HUDEP-2 (cell line): ENCODE measurements around the gene SLC9A6.
"Not testable (repeated sequence)": the region's sequence is repeated elsewhere in the genome, so short reads cannot be mapped to it uniquely, and the experiment has no call there.

ENCODE experiments used
- DNase-seq, 76 experiments: peaks; one replicate each; lab custom pipeline; 2025; ENCODE audit not compliant: unreplicated experiment in 76 of 76; lab: John Stamatoyannopoulos, UW

The SLC9A6 gene

GRCh38 chrX:136059350-136059749, 74.1 kb downstream of the SLC9A6 start:
- no peak for DNase-seq

DNA sequence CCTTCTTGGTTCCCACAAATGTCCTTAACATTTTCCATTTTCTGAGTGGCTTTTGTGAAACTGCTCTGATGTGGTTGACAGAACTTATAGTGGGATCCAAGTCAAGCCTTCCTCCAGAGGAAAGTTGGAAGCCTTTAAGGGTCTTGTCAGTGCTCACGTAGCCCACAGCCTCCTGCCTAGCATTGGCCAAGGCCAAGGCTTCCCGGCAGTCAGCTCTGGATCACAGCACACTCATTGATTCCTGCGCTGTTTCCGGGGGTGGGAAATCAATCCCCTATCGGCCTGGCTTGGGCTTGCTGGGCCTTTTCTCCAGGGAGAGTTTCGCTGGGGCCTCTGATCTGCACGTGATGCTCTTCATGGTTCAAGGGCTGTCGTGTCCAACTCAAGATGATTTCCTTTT, 76.1 kb downstream of the SLC9A6 start:
- DNase-seq, result no peak

DNA sequence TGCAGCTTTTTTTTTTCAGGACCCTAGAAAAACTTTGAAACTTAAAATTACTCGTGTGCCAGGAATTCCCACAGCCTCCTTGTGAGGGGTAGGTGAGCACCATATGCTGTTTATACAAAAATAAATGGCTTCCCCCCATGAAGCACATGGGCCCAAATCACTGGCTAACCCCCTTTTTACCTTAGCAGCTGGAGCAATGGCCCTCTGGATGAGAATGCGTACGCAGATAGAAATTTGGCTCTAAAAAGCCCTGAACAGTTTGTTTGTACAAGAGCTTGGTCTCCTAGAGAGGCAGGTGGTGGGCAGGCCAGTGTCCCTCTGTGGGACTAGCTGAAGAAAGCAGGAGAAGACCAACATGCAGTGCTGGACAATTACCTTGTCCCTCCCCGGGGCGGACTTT, 76.5 kb downstream of the SLC9A6 start:
- DNase-seq, result no peak

- no peak for DNase-seq
These were observed 78.3 kb downstream of the SLC9A6 start for GRCh38 chrX:136063340-136064079.

- no peak for DNase-seq
These were observed 79.4 kb downstream of the SLC9A6 start for GRCh38 chrX:136064661-136065043.

GRCh38 chrX:136065044-136065671, 79.9 kb downstream of the SLC9A6 start:
- DNase-seq, result no peak

DNA sequence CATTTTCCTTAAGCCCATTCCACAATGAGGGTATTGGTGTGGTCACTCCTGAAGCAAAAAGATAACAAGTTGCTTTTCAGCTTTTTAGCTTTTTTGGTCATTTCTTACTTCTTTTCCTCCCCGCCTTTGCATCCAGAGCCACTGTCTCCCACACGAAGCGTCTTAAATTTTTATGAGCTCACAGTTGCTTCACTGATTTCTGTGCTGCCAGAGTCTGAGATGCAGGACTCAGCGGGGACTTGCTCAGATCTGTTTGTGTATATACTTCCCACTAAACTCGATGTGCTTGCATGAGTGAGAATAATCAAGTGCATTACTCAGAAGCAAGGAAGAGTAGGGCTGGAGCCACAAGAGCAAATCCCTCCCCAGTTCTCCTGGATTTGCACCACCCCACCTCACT, 81.9 kb downstream of the SLC9A6 start:
- no peak for DNase-seq

- DNase-seq, result no peak
These were observed 82.7 kb downstream of the SLC9A6 start for GRCh38 chrX:136067966-136068365.

DNA sequence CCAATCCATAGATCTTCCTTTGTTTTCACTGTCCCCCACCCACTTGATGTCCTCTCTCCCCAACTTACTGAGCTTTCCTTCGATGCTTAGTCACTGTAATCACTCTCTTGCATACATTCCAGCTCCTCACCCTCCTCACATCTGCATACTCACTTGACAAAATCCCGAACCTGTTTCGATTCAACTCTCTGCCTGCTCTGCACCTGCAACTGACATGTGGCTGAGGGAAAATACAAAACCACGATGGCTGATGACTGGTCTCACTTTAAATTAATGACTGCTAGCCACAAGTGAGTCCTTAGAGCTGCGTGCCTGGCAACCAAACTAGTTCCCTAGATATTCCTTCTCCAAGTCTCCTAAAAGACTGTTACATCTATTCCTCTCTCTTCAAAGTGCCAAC, 91.7 kb downstream of the SLC9A6 start:
- DNase-seq, result no peak

DNA sequence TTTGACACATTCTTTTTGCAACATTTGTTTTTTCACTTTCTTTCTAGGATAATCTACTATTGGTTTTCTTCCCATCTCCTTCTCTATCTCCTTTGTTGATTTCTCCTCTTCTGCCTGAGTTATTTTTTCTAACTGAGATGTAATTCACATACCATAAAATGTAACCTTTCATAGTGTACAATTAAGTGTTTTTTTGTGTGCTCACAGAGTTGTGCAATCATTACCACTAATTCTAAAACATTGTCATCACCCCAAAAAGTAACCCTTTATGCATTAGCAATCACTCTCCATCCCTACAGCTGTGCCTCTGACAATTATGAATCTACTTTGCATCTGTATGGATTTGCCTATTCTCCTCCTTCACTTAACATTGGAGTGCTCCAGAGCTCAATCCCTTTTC, 95.5 kb downstream of the SLC9A6 start:
- peak in 1 of 76 experiments; percentile 0 for DNase-seq

- no peak for DNase-seq
These were observed 101.3 kb downstream of the SLC9A6 start for GRCh38 chrX:136086521-136086920.

DNA sequence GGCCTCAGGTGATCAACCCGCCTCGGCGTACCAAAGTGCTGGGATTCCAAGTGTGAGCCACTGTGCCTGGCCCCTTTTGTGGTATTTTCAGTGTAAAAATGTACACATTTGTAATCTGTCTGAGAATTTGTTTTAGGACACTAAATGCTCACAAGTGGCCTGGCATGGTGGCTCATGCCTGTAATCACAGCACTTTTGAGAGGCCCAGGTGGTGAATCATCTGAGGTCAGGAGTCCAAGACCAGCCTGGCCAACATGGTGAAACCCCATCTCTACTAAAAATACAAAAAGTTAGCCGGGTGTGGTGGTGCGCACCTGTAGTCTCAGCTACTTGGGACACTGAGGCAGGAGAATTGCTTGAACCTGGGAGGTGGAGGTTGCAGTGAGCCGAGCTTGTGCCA, 106.7 kb downstream of the SLC9A6 start:
- not testable (repeated sequence) for DNase-seq

DNA sequence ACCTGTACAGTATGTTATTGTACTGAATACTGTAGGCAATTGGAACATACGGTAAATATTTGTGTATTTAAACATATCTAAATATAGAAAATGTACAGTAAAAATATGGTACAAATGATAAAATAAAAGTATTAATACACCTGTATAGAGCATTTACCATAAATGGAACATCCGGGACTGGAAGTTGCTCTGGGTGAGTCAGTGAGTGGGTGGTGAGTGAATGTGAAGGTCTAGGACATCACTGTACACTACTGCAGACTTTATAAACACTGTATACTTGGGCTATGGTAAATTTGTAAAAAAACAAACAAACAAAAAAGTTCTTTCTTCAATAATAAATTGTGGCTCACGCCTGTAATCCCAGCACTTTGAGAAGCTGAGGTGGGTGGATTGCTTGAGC, 109.7 kb downstream of the SLC9A6 start:
- no peak for DNase-seq
